Fibroblast of the conjunctiva (primary cell): ENCODE results near the gene ELOVL4.

Experiments used
- DNase-seq: peaks from one replicate; pipeline ENCODE4 v3.0.0-alpha.2; 2010; ENCODE audit warnings: low read depth

The ELOVL4 gene

GRCh38 chr6:79911992-79912391 lies 35.4 kb downstream of the ELOVL4 start:
- no peak for DNase-seq

GRCh38 chr6:79909517-79909916 lies 37.8 kb downstream of the ELOVL4 start:
- no peak for DNase-seq

GRCh38 chr6:79902046-79902445 lies 45.3 kb downstream of the ELOVL4 start:
- DNase-seq: no peak

DNA sequence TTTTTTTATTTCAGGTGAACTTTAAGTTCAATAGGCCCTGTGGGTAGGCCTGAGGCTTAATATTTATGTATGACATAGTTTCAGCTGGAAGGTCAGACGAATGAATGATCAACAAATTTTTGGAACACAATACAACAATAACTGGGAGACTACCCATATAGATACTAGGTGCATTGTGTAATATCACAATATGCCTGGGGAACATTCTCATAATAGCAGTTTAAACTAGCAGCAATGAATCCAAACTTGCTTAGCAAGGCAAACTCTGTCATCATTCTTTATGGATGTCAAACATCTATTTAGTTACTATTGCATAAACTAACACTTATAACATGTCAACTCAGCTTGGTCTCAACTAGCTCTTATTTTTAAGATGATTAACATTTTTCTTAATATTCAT lies 49.3 kb downstream of the ELOVL4 start:
- no peak for DNase-seq

DNA sequence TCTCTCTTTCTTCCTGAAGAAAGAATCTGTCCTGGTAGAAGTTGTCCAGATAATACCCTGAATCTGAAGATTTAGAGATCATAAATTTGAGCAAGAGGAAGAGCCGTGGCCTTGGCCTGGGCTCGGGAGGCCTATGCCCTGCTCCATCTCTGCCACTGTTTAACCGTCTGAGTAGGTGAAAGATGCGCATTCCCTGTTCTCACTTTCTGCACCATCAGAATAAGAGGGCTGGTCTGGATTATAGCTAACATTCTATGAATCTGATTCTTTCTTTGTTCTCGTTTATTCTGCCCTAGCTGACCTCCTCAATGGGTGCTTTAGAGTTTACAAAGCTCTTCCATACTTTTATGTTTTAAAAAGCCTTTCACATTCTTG lies 51.3 kb downstream of the ELOVL4 start:
- DNase-seq: no peak

DNA sequence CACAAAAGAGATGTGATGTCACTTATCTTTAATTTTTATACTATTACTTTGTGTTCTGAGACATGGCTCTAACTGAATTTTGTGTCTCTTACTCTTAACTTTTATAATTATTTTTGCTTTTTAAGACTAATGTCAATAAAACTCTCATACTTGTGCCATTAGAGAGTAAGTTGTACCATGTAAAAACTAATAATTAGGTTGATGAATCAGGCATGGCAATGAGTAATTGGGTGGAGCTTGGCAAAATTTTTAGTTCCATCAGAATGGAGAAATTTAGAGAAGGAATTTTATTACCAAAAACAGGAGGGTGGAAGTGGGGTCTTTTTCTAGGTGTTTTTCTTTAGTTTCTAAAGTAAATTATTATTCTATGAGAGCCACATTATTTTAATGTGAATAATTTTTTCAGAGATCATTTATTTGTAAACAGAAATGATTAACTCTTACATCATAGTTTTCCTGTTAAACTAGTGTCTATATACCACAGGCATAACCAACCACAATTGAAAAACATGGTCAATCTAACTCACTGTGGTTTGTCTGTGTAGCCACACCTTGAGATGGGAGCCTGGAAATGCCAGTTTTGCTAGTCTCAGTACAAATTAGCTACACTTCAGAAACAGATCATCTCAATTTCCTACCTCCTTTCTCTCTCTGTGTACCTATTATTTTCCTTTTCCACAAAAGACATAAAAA lies 51.8 kb downstream of the ELOVL4 start:
- DNase-seq: no peak

- DNase-seq: peak; percentile 16
These were observed 52.4 kb downstream of the ELOVL4 start for GRCh38 chr6:79894939-79895338.

DNA sequence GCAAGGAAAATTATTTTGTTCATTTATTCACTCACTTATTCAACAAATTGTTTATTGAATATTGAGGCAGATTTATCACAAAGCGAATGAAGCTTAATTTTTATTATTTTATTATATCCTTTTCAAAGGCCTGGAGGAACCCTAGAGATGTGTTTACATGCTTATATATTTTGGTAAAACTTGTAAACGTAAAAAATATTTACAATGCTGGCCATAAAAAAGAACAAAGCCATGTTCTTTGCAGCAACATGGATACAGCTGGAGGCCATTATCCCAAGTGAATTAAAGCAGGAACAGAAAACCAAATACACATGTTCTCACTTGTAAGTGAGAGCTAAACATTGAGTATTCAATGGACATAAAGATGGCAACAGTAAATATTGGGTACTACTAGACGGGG lies 58.8 kb downstream of the ELOVL4 start:
- no peak for DNase-seq

DNA sequence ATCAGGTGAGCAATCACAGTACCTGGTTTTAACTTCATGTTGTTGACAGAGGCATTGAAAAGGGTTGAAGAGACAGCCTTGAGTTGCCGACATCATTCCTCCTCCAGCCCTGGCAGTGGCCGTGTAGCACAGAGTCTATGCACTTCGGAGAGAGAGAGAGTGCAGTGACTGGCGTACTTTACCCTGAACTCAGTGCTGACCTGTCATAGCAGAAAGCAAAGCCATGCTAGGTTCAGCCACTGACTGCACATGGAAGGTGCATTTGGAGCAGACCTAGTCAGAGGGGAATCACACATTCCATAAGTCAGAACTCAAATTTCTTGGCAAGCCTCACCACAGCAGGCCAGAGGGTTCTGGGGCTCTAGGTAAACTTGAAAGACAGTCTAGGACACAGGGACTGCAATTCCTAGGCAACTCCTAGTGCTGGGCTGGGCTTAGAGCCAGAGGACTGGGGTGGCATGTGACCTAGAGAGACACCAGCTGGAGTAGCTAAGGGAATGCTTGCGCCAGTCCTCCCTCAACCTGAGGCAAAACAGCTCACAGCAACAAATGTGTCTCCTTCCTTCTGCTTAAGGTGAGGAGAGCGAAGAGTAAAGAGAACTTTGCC lies 69.1 kb downstream of the ELOVL4 start:
- no peak for DNase-seq

GRCh38 chr6:79874531-79875134 lies 72.7 kb downstream of the ELOVL4 start:
- DNase-seq: no peak

GRCh38 chr6:79872986-79873385 lies 74.4 kb downstream of the ELOVL4 start:
- no peak for DNase-seq

GRCh38 chr6:79872303-79872702 lies 75.0 kb downstream of the ELOVL4 start:
- DNase-seq: no peak

GRCh38 chr6:79869600-79870084 lies 77.7 kb downstream of the ELOVL4 start:
- peak; percentile 53 for DNase-seq

GRCh38 chr6:79869184-79869583 lies 78.2 kb downstream of the ELOVL4 start:
- no peak for DNase-seq

DNA sequence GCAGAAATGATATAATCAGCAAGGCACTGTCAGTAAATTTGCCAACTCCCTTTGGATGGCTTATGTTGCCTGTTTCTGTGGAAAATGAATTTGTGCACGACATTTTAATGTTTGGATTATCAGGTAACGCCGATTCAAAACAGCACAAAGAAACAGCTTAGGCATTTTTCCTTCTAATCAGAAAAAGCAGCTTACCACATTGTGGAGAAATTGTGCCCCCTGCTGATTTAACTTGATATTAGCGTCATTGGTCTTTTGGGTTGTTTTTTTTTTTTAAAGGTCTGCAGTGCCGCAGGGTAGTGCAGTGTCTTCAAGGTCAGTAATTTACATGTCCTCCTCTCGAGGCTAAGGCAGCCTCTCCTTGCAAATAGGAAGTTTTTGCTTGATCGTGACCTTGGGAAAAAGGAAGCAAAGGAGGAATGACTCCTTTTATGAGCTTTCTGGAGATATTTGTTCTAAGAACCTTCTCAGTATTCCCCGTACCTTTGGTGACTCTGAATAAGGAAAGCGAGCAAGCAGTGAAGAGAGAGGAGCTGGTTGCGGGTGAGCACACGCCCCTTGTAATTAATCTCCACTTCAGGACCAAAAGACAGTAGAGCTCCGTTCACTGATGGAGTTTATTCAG lies 79.1 kb downstream of the ELOVL4 start:
- DNase-seq: peak; percentile 65
